ENCODE measurements around the gene APOL4.
"Not testable (repeated sequence)": the region's sequence is repeated elsewhere in the genome, so short reads cannot be mapped to it uniquely, and the experiment has no call there.

DNA sequence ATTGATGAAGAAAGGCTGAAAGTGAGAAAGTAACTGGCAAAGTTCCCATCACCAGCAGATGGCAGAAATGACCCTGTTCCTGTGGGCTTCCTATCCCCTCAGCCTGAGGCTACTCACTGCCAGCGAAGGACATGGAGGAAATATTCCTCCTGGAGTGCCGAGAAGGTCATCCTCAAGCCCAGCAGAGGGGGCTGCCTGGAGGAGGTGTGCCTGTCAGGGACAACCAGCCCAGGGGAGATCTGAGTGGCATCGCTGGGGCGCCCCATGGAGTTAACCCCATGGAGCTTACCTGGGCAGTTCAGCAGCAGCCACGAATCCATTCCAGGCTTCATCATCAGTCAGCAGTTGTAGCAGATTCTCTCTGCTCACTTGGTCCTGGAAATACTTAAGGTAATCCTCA, 29.4 kb upstream of the APOL4 start:
- TF ChIP-seq, protein P1, sequence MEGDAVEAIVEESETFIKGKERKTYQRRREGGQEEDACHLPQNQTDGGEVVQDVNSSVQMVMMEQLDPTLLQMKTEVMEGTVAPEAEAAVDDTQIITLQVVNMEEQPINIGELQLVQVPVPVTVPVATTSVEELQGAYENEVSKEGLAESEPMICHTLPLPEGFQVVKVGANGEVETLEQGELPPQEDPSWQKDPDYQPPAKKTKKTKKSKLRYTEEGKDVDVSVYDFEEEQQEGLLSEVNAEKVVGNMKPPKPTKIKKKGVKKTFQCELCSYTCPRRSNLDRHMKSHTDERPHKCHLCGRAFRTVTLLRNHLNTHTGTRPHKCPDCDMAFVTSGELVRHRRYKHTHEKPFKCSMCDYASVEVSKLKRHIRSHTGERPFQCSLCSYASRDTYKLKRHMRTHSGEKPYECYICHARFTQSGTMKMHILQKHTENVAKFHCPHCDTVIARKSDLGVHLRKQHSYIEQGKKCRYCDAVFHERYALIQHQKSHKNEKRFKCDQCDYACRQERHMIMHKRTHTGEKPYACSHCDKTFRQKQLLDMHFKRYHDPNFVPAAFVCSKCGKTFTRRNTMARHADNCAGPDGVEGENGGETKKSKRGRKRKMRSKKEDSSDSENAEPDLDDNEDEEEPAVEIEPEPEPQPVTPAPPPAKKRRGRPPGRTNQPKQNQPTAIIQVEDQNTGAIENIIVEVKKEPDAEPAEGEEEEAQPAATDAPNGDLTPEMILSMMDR (conservative IDR thresholded peaks at IDR 0.05) = not testable (repeated sequence)
- TF ChIP-seq EZH2 (IDR thresholded peaks at IDR 0.05; ENCODE audit: low read depth) = not testable (repeated sequence)

Data from PC-9 (cell line).